GM19043 (cell line): ENCODE measurements around the gene SUCLG2.

Experiments
- ATAC-seq: cut with Tn5 transposase; IDR thresholded peaks from one replicate; pipeline ENCODE4 v1.9.1; 2021; ENCODE audit warnings: low read depth; ENCODE audit not compliant: unreplicated experiment

SUCLG2 gene

DNA sequence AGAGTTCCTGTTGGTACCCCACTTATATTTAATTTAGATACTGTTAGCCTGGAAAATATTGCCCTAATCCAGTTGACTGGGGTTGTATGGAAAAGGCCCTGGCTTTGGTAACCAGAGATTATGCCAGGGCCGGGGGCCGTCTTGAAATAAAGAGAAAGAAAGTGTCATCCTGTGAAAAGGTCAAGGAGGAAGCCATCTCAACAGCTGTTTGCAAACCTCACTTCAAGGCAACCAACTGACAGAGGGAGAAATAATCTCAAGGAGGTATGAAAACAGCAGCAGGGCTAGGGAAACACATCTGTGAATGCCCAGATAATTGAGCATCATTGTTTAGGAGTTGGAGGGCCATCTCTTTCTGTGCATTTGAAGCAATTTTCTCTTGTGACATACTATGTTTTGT, 190.8 kb downstream of the SUCLG2 start:
- no peak for ATAC-seq

DNA sequence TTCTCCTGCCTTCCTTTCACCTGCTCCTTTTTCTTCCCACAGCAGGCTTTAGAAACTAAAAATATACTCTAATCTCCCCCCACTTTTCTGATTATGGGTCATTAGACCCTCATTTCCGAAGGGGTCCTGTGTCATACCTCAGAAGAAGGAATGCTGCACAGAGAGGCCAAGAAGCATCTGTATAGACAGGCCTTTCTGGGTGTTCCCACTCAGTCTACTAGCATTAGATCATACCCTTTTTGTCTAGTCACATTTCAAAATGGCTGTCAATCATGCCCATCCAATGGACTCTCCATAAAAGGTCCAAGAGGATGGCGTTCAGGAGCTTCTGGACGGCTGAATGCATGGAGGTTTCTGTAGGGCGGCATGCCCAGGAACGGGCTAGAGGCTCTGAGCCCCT, 192.2 kb downstream of the SUCLG2 start:
- ATAC-seq, result no peak

DNA sequence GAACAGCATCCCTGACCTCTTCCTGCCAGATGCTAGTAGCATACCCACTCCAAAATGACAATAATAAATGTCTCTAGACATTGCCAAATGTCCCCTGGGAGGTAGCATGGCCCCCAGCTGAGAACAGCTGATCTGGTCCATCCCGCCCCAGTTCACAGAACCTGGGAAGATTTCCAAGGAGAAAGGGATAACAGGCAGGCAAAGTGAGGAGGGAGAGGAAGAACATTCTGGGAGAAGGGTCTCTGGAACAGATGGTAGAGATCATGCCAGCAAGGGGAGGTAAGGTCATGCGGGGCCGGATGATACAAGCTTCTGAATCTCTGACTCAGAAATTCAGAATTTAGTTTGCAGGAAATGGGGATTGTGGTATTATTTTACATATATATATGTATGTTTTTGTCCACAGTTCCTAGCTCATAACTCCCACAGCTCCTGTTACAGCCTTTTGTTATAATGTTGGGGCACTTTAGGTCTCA, 192.7 kb downstream of the SUCLG2 start:
- ATAC-seq, result no peak

DNA sequence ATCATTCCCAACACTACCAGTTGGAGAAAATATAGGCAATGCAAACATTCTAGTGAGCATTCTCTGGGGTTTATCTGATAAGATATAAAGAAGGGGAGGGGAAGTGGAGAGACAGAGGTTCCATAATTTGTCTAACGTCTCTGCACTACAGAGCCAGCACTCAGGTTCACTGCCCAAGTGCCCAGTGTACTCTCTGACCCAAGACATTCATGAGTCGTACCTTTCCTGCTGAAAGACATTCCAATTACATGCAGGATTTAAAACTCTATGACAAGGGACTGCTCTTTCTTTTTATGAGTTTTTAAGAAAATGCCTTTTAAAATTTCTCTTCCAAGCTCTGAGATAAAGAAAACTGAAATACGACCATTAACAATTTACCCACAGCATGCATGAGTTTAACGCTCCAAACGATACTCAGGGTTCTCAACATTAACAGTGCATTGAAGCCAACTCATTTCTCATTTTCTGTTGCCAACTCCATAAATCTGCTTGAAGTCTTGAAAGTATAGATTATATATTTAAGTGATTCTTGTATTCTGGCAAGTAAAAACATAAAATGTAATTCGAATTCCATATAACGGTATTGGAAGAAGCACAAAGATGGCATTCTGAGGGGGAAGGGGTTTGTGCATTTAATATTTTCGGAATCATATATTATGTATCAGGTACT, 193.4 kb downstream of the SUCLG2 start:
- no peak for ATAC-seq

DNA sequence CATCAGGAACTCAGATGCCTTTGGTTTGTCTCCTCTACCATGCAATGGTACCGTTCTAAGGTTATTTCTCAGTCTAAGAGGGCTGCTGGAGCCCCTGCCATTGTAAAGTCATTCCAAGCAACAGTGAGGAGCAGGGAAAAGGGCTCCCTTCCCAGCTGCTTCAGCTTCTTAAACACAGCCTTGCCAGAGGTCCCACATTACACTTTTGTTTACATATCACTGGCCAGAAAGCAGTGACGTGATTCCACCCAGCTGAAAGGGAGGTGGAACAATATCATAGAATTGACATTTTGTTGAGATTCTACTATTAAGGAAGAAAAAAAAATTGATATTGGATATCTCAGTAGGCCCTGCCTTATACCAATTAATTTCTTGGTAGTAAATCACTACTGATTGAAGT, 194.6 kb downstream of the SUCLG2 start:
- no peak for ATAC-seq

DNA sequence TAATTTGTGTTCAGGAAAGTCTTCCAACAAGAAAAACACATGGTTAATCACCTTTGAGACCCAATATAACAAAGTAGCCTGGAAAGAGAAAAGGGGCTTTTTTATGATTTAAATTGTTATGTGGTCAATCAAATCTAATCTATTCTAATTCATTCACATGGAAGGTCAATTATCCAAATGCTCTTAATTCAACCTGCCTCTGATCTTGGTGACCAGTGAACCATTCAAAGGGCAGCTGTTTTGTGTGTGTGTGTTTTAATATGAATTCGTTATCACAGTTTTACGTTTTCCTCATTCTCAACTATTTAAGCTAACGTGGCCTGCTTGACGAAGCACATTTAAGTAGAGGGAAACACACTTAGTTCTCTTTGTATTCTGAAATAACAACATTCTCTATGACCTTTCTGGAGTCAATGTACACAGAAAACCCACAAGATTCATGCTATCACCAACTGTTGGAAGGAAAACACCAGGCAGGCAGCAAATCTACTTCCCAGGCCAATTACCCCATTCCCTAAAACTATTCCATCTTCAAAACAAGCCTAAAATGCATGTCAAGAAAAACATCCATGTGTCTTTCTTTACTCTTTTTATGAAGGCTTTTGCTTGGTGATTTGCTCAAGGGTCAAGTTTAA, 195.4 kb downstream of the SUCLG2 start:
- ATAC-seq, result no peak

DNA sequence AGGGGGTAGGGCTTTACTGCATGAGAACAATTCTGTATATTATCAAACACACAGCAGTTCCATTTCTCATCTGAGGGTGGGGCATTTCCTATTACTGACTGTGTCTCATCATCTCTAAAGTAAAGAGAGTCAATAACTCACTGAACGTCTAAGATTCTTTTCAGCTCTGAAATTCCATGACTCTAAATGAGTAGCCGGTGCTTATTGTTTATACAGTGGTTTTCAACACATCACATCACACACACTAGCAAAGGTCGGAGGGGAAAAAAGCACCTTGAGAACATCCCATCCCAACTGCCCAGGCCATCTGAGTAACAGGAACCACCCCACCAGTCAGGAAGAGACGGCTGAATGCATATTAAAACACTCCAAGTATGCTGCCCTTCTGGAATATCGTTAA, 196.0 kb downstream of the SUCLG2 start:
- no peak for ATAC-seq

DNA sequence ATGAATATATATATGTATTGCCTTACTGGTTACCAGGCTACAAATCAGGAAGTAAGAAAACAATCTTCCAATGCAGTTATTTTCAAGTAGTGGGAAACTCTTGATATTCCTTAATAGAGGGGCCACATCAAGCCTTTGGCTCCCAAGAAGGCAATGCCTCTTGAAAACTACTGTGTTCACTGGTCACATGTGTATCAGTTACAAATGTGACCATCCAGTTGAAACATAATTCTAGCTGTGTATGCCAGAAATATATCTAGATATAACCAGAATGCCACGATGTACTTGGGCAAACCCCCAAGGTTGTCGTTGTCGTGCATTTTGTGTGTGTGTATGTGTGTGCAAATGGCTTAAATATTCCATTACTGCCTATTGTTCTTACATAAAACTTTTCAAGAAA, 200.8 kb downstream of the SUCLG2 start:
- no peak for ATAC-seq

DNA sequence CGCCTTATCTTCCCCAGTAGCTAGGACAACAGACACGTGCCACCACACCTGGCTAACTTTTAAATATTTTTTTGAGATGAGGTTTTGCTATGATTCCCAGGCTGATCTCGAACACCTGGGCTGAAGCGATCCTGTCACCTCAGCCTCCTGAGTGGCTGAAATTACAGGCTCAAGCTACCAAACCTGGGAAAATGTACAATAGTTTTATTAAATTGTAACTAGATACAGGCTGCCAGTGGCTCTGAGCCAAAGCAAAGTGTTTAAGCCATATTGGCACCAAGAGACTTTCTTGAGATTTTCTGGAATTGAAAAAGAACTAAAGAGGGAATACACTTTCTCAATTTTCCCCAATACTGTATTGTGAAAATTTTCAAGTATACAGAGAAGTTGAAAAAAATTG, 204.3 kb downstream of the SUCLG2 start:
- no peak for ATAC-seq

DNA sequence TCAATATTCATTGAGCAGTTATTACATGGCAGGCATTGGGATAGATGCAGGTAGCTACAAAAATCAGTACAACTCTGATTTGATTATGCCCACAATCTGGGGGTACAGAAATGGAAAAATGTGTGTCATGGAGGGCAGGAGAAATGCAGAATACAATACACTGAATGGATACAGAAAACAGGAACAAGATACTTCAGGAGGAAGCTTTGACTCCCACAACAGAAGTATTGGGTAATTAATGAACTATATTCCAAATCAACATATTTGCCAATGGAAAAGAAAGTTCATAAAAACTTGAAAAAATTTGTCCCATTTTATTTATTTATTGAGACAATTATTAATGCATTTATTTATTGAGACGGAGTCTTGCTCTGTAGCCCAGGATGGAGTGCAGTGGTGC, 207.0 kb downstream of the SUCLG2 start:
- ATAC-seq, result no peak

DNA sequence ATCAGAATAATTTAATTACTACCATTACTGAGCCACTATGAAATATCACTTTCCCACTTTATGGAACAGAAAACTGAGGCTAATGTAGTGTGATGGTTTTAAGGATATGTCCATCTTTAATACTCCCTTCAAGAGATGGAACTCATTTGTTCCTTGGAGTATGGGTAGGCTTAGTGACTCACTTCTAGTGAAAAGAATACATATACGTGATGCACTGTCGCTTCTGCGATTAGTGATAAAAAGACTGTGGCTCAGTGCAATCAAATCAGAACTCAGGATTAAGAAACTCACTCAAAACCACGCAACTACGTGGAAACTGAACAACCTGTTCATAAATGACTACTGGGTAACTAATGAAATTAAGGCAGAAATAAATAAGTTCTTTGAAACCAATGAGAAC, 216.6 kb downstream of the SUCLG2 start:
- no peak for ATAC-seq

DNA sequence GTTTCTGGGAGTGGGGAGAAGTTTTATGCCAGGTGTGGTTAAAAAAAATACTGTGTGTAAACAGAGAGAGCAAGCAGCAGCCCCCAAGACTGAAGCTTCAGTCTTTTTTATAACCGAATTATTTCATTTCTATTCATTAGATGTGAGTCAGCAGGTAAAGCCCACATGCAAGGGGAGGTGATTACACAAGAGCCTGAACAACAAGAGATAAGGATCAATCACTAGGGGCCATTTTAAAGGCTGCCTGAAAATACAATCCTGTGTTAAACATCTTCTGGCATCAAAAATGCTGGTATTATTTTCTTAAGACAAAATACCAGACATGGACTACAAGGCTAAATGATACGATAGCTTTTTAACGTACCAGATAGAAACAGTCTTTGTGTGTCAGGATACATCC, 217.3 kb downstream of the SUCLG2 start:
- no peak for ATAC-seq

DNA sequence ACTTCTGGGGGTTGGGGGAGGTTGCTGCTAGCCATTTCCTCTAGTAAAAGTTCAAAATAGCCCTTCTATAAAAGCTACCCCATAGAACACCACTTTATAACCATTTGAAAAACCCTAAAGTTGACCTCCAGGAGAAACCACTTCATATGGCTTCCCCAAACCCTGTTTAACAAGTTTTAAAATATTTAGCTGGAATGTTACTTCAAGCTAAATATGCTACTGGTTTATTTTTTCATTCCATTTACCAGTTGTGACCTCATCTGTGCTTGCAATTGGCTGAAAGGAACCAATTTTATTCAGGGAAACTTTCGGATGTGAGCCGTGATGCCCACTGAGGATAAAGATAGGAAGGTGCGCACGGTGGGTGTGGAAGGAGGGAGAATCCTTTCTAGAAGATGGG, 221.3 kb downstream of the SUCLG2 start:
- no peak for ATAC-seq

DNA sequence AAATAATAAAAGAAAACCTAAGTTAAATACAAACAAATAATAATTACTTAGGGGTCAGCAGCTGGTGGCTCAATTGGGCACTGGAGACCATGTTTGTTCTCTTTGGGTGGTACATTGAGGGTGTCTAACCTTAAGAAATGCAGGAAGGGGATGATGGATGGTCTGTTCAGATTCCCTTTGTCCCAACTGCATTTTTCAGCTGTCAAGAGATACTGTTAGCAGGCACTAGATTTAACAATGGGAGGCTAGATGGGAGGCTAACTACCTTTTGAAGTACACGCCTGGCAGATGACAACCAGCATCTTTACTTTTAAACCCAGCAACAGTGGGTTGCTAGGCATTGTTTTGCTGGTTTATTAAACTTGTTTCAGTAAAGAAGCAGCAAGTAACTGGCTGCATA, 222.5 kb downstream of the SUCLG2 start:
- no peak for ATAC-seq

DNA sequence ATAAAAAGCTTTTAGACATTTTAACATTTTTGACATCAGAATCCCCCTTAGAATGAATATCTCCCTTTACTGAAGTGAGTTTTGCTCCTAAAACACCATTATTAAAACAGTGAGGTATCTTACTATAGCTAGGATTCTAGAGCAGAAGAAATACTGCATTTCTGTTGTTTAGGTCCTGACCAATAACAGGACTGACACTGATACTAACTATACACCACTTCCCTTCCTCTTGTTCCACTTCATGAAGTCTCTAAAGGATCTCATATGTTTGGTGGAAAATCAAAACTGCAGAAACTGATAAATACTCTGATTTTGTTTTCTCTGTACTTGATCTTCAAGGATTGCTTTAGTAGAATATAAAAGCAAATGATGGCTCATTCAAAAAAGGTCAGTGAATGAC, 230.7 kb downstream of the SUCLG2 start:
- ATAC-seq, result no peak

DNA sequence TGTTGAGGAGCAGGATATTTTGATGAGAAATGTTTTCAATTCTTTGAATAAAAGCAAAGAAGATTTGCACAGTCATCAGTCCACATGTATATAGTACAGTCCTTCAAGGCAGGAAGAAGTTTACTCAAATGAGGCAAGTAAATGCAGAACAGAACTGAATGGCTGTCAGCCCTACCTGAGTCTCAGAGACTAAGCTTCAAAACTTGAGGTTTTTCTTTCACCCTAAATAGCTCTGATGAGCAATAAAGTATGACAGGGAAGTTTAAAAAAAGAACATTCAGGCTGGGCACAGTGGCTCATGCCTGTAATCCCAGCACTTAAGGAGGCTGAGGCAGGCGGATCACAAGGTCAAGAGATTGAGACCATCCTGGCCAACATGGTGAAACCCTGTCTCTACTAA, 232.5 kb downstream of the SUCLG2 start:
- no peak for ATAC-seq

DNA sequence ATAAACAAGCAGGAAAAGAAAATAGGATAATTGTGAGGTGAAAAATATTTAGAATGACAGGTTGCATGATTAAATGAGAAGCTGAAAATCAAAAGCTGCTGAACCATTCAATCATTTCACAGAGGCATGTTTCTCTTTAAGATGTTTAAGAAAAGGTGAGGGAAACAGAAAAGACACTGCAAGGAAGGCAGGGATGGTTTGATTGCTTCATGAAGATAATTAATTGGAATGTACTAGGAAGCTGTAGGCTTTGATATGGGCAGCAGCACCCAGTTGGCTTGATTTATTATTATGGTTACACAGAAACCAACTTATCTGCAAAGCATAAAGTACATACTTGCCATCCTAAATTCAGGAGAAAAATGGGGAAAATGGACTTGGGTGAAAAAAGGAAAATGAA, 234.6 kb downstream of the SUCLG2 start:
- no peak for ATAC-seq

DNA sequence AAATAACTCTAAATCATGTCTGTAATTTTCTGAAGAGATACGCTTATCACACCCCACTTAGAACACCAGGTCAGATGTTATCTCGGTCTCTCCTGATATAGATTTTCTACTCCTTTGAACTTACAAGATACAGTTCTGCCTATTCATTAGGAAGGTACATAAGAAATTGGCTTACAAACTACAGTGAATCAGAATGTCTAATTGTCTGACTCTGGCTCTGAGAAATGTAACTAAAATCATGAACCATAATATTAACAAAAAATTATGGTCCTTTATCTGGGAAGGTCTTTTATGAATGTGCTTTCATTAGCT, 235.2 kb downstream of the SUCLG2 start:
- no peak for ATAC-seq

DNA sequence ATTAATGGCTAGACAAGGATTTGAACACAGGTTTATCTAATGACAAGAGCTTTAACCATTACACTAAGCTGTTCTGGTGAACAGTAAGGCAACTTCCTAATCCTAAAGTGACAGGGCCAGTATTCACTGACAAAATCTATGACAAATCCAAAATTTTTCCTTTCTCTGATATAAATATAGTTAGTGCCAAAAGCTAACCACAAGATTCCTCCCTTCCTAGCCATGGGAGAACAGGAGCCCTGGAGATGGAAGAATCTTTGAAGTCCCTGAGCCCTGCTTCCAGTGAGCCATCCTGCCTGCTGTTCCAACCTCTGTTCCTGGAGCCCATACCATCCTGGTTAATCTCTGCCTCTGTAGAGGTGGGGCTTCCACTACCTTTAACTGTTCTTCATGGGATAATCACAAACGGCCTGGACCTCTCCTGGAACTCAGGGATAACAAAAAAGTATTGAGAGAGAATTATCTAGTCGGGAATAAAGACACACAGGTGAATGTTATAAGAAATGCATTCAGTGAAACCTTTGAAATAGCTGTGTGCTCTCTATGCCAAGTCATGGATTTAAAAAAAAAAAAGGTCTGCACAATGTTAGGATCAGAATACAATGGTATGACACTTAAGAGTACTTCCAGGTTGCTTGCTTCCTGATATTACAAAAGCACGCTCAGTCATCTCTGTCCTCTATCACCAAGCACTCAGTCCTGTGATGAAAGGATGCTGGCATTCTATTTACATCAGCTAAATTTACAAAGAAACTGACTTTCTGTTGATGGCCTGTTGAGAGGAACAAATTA, 235.8 kb downstream of the SUCLG2 start:
- ATAC-seq, result no peak

DNA sequence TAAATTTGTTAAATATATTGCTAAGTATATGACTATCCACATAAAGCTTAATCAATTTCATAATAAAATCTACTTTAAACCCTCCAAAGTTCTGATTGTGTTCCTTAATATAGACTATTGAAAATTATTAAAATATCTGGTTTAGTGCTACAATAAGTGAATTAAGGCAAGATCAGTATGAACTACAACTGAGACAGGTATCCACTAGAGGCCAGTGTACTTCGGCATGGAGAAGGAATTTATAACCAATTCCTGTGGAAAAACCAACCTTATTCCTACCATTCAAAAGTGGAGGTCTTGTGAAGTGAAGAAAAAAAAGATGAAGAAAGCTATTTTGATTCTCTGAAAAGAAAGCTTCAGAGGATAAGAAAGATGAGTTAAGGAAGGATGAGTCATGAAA, 237.7 kb downstream of the SUCLG2 start:
- ATAC-seq, result no peak

DNA sequence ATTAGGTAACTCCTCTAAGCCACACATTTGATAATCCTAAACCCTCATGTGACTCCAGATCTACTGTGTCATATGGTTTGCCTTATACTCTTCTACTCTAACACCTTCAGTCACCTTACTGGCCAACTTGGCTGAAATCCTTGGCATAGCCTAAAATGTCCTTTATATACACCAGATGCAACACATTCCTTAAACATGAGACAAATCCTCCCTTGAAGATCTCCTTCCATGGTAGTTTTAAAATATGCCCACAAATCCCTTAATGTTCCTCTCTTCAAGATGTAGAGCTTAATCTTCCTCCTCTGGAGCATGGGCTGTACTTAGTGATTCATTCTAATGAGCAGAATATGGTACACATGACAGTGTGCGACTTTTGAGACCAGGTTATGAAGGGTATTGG, 238.9 kb downstream of the SUCLG2 start:
- ATAC-seq, result no peak

DNA sequence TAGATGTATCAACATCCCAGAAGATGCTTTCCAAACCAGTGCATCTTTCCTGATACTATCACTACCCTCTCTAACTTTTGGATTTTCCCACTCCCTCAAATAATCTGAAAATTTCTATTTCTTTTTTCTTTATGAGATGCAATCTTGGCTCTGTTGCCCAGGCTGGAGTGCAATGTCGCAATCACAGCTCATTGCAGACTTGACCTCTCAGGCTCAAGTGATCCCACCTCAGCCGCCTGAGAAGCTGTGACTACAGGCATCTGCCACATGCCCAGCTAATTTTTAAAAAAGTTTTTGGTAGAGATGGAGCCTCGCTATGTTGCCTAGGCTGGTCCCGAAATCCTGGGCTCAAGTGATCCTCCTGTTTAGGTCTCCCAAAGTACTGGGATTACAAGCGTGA, 239.7 kb downstream of the SUCLG2 start:
- no peak for ATAC-seq
